NCI-H526 (cell line): ENCODE results near the gene PIH1D1.
A peak's percentile ranks its signal among the peaks of the same experiment; 100 is the strongest.

Source experiments
- DNase-seq, 2 experiments: peaks; one replicate each; lab custom pipeline; 2025; lab: John Stamatoyannopoulos, UW

The PIH1D1 gene

DNA sequence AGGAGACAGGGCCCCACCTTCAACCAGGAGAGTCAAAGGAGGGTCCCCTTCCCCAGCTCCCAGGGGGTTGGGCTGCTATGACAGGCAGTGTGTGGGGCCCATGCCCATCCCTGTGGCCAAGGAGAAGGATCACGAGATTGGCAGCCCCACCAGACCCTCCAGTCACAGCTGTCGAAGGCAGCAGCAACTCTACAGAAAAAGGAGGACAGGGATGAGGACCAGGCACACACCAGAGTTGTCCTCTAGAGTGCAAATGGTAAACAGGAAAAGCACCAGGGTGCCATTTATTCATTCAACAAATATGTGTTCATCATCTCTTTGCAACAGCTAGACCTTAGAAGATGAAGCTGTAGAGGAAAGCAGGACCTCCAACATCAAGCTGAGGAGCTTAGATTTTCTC, 32.4 kb downstream of the PIH1D1 start:
- DNase-seq, result no peak

DNA sequence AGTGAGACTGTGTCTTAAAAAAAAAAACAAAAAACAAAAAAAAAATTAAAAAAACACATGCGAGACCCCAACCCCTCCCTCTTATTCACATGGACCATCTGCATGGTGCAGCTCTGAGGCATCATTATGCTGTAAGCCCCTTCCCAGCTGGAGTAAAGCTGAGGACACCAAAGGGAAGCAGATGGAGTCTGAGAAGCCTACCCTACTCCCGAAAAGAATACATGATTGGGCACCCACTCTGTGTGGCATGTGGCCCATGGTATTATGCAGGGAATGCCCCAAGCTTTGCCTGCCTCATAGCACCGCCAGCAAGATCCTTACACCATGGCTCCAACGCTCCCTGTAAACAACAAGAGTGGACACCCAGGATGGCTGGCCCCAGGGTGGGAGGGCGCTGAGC, 33.1 kb downstream of the PIH1D1 start:
- no peak for DNase-seq

DNA sequence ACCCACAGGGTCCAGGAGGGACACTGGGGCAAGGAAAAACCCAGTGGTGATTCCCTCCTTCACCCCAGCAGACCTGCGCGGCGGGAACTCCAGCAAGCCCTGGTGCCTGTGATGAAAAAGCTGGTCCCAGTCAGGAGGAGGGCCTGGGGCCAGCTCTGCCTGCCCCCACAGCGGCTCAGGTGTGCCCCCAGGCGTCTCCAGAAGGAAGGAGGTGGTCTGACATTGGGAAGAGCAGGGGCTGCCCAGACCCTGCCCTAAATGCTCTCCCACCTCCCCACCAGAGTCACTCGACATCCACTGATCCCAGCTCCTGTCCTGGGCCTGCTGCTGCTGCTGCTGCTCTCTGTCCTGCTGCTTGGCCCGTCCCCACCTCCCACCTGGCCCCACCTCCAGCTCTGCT, 34.5 kb downstream of the PIH1D1 start:
- DNase-seq, result no peak

DNA sequence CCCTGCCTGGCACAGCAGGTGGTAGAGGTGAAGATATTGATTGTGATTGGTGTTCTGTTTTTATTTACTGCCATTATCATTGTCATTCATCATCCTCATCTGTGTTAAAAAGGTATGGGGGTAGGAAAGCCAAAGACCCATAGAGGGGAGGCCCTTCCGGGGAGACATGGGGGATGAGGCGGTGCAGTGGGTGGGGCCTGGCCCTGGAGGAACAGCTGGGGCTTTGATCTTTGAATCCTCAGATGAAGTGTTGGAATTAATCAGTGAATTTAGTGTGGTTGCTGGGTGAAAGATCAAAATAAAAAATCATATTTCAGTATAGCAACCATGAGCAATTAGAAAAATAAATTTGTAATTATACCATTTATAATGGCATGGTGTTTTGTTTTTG, 35.8 kb downstream of the PIH1D1 start:
- DNase-seq, result no peak

DNA sequence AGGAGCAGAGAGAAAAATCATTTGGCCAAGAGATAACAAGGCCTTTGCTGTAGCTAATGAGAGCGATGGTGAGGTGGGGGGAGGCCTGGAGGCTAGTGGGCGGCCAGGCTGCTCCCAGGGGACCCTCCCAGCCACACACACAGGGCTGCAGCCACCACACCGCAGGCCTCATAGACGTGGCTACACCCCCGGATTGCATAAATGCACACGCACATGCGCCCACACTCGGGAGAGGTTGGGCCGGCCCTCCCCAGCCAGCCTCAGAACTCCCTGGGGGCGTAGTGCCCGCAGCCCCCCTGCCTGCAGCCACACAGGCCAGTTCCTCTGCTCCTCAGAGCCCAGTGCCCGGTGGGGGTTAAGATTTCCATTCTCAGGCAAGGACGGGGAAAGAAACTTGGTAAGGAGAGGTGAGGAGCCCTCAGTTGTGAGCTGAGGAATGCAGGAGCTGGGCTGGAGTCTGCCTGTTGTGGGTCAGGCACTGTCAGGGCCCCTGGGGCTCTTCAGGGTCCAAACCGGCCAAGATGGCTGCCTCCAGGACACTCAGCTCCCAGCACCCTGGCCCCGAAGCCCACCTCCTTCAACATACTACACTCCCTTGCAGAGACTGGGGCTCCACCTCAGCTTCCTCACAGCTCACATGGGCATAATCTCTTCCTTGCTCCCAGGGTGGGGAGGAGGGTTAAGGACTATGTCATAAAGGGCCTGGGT, 36.4 kb downstream of the PIH1D1 start:
- DNase-seq, result no peak

DNA sequence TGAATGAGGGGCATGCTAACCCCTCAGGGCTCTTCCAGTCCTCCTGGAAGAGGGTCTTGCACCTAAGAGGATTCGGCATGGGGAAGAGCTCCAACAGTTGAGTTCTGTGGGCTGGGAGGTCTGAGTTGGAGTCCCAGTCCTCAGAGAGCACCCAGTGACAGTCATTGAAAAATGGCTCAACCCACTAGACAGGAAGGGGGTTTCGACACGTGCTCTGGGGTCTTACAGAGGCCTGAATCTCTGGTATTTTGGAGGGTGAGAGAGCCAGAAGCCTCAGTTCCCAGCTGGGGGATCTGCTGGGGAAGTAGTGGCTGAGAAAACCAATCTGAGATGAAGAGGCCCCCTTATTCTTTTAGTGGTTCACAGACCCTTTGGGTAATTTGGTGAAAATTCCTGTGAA, 37.4 kb downstream of the PIH1D1 start:
- no peak for DNase-seq

DNA sequence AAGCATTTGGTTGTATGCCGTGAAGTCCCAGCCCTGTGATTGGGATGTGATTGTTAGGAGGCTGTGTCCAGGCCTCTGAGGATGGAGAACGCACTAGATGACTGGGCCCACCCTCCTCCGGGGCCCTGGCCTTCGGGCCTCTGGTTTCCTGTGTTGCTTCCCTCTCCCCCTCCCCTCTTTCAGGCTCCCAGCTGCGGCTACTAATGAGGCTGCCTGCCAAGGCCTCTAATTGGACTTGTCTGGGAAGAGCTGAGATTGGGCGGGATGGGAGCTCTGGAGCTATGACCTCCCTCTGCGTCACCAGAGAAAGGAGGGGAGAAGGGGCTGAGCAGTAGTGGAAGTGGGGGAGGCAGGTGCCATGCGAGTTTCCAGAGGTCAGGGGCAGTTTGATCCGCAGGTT, 38.3 kb downstream of the PIH1D1 start:
- no peak for DNase-seq

DNA sequence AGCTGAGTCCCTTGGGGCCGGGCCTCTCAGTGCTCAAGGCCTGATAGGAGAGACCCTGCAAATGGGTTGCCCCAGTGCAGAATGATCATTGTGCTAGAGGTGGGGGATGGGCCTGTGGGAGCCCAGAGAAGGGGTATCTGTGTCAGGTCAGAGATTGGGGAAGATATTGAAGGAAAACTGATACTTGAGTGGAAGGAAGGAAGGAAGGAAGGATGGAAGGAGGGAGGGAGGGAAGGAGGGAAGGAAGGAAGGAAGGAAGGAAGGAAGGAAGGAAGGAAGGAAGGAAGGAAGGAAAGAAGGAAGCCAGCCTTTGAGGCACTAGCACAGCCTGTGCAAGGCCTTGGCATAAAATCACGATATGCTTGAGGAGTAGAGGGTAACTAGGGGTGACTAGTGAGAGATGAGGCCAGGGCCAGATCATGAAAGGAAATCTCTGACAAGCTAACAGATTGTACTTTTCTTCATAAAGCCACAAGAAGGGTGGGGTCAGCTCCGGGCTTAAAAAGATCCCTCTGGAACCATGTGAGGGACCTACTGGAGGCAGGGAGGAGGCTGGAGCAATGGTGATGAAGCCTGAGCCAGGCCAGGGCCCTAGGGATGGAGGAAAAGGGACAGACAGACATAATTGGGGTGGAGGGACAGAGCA, 39.8 kb downstream of the PIH1D1 start:
- no peak for DNase-seq

DNA sequence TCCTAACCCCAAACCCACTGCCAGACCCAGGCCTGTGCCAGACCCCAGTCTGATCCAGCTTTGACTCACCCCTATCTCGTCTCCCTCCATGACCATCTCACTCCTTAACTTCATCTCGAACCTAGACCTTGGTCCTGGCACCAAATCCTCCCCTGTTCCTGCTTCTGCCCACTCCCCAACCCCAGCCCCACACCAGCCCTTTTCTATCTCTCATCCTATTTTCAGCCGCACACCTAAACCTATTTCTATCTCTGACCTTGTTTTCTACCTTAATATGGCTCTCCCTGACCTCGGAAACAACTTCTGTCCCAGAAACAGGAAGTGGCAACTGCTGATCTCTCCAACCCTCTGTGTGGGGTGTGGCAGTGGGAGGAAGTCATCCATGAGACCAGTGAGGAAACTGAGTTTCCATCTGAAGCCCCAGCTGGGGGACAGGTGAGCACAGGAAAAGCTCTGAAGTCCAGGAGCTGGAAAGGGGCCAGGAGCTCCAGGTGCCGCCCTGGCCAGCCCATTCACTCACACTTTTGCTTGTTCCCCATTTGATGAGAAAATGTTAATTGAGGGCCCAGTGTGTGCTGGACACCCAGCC, 42.1 kb downstream of the PIH1D1 start:
- DNase-seq, result no peak

DNA sequence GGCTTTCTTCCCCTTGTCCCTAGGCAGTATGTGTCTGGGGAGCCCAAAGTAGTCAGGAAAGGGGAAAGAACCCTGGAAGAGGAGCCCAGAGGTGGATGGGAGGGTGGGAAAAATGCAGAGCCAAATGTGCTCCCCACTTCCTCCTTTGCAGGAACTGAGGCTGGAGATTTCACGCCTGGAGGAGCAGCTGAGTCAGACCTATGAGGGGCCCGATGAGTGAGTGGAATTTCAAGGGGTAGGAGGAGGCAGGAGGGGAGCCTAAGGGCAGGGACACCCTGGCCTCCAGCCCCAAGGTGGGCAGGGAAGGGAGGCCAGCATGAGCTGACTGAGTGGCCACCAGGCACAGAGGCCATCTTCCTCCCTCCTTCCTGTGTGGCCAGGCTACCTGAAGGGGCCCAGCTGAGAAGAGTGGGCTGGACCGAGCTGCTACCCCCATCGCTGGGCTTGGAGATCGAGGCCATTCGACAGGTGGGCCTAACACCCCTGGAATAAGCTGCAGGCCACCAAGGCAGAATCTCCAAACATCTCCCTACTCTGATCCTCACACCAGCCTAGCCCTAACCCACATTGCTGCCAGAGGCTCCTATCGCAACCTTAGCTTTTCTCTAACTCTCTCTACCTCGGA, 42.7 kb downstream of the PIH1D1 start:
- DNase-seq, result no peak

DNA sequence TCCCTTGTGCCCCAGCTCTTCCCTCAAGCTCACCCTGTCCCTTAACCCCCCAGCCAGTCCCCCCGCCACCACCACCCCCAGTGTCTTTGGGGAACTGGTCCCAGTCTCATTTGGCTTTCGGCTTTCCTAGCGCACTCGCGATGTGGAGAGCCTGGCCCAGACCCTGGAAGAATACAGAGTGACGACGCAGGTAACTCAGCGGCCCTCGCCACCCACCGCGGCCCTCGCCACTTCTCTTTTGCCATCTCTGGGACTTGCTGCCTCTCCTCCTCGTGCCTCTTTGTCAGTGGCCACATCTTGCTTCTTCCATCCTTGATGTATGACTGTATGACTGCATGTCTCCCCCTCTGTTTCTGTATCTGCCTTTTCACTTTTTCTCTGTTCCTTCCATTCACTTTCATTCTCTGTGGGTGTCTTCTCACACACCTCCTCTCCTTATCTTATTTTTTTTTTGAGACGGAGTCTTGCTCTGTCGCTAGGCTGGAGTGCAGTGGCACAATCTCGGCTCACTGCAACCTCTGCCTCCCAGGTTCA, 44.1 kb downstream of the PIH1D1 start:
- no peak for DNase-seq

DNA sequence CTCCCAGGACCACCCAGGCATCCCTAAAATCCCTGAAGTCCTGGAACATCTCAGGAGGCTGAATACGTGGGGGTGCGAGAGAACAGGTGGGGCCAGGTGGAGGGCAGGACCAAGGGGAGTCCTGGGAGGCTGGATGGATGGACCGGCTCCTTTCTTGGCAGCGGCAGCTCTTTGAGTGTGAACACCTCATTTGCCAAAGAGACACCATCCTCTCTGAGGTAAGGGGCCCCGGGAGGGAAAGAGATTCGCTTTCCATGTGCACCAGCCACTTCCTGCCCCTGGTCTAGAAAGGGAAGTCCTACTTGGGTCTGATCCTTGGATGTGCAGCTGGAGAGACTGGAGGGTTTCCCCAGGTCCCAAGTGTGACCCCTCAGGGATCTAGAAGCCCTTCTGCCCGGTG, 44.5 kb downstream of the PIH1D1 start:
- DNase-seq, result no peak

DNA sequence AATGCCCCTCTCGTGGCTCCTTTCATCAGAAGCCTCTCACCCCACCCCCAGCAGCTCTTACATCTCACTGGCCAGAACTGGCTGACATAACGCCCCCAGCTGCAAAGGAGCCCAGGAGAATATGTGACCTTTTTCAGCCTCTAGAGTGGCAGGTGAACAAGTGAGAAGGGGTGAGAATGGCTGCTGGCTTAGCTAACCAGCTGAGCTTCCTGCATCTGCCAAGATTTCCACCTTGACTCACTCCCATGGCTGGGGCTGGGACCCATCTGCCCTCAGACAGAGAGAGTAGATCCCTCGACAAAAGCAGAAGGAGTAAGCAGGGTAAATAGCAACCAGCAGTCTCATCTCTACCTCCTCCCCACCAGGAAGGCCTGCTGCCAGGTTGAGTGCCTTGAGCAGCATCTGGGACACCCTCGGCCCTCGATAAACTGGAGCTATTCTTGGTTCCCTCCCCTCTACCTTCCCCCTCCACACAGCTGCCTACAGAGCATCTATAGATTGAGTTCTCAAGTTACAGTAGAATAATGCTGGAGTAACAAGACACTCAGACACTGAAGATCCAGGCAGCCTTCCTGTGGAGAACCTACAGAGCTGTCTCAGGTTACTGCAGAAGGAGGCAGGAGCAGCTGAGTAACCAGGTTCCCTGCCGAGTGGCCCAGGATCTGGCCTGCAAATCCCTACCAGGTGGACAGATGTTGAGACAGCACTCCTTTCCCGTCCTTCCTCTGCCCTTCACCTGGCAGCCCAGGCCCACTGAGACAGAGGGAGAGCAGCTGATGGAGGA, 48.0 kb downstream of the PIH1D1 start:
- peak in 1 of 2 experiments; percentile 12 for DNase-seq

DNA sequence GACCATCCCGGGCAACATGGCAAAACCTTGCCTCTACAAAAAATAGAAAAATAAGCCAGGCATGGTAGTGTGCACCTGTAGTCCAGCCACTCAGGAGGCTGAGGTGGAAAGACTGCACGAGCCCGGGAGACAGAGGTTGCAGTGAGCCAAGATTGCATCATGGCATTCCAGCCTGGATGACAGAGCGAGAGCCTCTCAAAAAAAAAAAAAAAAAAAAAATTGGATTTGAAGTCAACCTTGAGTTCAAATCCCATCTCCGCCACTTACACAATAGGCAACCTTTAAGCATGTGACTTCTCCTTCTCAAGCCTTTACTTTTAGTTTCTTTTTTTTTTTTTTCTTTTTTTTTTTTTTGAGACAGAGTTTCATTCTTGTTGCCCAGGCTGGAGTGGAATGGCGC, 51.6 kb downstream of the PIH1D1 start:
- no peak for DNase-seq

DNA sequence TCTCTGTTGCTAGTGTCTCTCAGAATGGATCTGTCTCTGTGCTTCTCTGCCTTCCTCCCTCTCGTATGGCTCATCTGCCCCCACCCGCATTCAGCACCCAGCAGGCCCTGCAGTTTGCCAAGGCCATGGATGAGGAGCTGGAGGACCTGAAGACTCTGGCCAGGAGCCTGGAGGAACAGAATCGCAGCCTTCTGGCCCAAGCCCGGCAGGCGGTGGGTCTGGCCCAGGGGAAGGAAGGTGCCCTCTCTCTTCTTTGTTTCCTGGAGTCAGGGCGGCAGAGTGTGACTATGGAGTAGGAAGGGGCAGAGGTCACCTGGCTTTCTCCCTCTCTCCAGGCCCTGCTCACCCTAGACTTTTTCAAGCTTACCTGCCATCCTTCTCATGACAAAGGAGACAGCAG, 52.7 kb downstream of the PIH1D1 start:
- no peak for DNase-seq

DNA sequence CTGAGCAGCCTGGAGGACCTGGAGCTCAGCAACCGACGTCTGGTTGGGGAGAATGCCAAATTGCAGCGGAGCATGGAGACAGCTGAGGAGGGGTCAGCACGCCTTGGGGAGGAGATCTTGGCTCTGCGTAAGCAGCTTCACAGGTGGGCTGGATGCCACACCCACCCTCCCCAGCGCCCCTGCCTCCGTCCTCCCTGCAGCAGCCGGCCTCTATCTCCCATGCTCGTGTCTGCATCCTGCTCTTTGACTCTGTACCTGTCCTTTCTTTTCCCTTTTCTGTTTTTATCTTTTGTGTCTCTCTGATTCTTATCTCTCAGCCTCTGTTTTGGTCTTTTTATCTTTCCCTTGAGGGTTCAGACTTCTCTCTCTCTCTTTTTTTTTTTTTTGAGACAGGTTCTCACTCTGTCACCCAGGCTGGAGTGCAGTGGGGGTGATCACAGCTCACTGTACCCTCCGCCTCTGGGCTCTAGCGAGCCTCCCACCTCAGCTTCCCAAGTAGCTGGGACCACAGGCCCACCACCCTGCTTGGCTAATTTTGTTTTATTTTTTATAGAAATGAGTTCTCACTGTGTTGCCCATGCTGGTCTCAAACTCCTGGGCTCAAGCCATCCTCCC, 53.5 kb downstream of the PIH1D1 start:
- no peak for DNase-seq

DNA sequence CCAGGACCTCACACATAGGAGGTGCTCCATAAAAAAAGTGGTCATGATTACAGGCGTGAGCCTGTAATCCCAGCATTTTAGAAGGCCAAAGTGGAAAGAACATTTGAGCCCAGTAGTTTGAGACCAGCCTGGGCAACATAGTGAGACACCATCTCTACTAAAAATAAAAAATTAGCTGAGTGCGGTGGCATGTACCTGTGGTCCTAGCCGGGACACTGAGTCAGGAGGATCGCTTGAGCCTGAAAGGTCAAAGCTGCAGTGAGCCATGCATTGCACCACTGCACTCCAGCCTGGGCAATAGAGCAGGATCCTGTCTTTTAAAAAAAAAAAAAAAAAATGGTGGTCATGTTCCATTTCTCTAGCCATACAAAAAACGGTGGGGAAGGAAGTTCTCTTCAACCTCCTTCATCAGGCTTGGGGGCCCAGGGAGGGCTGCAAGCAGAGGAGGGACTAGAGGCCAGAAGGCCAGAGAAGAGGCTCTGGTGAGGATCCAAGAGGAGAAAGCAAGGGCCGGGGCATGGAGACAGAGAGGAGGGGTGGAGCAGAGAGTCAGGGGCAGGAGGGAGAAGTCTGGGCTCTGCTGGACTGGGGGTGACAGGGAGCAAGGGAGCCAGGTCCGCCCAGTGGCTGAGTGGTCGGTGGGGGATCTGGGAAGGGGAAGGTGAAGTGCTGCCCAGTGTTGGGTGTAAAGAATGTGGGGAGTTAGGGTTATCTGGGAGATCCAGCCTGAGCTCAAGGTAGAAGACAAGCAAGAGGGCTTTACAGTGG, 54.7 kb downstream of the PIH1D1 start:
- DNase-seq, result no peak
